ENCODE measurements around the gene IST1.

The IST1 gene

GRCh38 chr16:71919035-71919434 lies 23.7 kb downstream of the IST1 start:
- DNase-seq (ENCODE audit: low read depth) = no peak

DNA sequence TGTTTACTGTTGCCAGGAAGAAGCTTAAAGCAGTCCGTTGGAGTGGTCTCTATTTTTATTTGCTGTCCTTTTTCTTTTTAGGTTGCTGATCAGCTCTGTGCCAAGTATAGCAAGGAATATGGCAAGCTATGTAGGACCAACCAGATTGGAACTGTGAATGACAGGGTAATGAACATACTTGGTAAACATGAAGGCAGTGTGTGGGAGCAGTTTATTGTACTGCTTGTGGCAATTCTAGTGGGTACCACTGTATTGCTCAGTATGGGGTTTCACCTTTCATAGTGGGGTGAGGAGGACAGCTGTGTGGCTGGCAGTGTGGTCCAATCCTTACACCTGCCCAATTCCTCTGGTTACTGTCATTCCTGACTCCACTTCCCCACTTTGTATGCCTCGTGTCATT lies 25.3 kb downstream of the IST1 start:
- no peak for DNase-seq (ENCODE audit: low read depth)

GRCh38 chr16:71923941-71924690 lies 28.8 kb downstream of the IST1 start:
- DNase-seq (ENCODE audit: low read depth) = no peak

- no peak for DNase-seq (ENCODE audit: low read depth)
These were observed 29.4 kb downstream of the IST1 start for GRCh38 chr16:71924710-71925109.

DNA sequence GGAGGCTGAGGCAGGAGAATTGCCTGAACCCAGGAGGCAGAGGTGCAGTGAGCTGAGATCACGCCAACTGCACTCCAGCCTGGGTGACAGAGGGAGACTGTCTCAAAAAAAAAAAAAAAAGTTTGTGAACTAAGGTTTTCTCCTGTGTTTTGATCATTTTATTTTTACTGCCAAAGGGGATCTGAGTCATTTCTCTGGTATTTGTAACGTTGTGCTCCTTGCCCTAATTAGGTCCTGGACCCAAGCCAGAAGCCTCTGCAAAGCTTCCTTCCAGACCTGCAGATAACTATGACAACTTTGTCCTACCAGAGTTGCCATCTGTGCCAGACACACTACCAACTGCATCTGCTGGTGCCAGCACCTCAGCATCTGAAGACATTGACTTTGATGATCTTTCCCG lies 32.1 kb downstream of the IST1 start:
- no peak for DNase-seq (ENCODE audit: low read depth)

DNA sequence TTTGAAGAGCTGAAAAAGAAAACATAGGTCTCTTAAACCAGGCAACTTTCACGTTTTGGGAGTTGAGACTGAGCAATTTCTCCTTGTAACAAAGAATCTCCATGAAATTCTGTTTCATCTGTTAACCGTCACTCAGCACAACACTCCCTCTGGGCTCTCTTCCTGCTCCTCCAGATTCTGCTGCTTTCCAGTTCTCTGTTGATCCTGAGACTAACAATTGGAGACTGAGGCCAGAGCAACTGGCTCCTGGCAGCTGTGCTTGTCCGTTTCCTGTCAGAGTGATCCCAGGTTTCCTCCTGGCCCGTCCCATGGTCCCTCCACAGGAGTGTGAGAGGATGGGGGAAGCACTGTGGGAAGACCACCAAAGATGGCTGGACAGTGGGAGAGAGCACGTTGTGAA lies 32.5 kb downstream of the IST1 start:
- no peak for DNase-seq (ENCODE audit: low read depth)

DNA sequence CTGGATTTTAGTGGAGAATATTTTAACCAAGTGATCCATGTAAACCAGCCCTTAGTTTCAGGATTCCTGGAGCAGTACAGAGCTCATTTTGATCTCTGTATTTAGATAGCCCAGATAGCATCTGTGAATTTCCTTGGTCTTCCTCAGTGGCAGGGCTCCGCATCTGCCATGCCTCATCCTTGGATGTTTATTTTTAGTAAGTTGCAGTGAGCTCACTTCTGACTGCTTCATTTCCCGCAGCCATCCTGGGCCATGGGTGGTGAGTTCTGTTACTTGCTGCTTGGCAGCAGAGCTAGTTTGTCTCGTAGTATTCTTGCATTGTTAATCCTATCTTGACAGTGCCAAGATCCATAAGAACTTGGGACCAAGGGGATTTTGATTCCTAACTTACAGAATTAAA lies 33.7 kb downstream of the IST1 start:
- DNase-seq (ENCODE audit: low read depth) = no peak

GRCh38 chr16:71930013-71930563 lies 34.8 kb downstream of the IST1 start:
- DNase-seq (ENCODE audit: low read depth) = no peak

- DNase-seq (ENCODE audit: low read depth) = no peak
These were observed 35.7 kb downstream of the IST1 start for GRCh38 chr16:71931001-71931400.

DNA sequence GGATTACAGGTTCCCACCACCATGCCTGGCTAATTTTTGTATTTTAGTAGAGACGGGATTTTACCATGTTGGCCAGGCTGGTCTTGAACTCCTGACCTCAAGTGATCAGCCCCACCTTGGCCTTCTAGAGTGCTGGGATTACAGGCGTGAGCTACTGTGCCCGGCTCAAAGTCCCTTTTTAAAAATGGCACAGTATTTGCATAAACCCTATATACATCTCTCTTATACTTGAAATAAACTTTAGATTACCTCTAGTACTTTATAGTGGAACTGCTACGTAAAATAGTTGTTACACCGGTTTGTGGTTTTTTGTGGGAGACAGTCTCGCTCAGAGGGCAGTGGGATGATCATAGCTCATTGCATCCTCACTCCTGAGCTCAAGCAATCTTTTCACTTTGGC lies 36.3 kb downstream of the IST1 start:
- DNase-seq (ENCODE audit: low read depth) = no peak

- no peak for DNase-seq (ENCODE audit: low read depth)
These were observed 37.7 kb downstream of the IST1 start for GRCh38 chr16:71933017-71933416.

DNA sequence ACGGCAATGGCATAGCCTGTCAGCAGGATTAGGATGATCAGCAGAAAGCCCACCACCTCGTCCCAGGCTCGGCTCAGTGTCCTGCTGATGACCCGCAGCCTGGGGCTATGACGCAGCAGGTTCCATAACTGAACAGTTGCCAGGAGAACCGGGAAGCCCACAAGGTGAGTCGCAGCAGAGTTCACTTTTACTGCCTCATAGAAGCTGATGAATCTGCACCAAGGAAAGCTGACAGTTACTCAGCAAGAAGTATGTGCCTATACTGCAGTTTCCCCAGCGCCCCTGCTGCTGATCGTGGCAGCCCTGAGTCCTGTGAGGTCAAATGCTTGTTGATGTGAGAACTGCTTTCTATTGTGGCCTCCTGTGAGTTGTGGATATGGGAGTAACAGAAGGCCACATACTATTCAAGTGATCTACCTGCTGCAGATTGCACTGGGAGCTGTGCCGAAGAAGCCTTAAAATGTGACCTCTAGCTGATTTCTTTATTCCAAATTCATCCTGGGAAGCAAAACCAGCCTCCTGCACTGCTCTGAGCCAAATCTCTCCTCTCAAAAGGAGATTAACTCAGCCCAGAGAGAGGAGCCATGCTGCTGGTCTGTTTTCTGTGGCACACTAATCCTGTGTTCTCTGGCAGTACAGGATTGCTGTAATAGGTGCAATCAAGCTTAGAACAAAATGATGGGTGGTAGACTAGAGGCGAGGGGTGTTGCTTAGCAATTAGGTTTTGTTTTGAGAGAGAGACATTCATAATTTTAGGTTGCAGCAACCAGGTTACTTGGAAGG lies 38.8 kb downstream of the IST1 start:
- DNase-seq (ENCODE audit: low read depth) = no peak

GRCh38 chr16:71937868-71938510 lies 42.7 kb downstream of the IST1 start:
- DNase-seq (ENCODE audit: low read depth) = no peak

GRCh38 chr16:71943887-71944286 lies 48.6 kb downstream of the IST1 start:
- DNase-seq (ENCODE audit: low read depth) = no peak

DNA sequence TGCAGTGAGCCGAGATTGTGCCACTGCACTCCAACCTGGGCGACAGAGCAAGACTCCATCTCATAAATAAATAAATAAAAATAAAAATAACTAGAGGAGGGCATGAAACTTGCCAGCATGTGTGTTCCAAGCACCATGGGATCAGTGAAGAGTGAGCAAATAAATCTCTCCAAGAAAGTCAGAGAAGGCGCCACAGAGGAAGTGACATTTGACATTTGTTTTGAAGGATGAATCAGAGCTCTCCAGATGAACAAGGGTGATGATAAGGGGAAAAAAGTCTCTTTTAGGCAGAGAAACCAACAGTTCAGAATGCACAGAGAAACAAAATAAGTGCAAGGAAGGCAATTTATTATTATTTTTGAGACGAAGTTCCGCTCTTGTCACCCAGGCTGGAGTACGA lies 50.3 kb downstream of the IST1 start:
- no peak for DNase-seq (ENCODE audit: low read depth)

DNA sequence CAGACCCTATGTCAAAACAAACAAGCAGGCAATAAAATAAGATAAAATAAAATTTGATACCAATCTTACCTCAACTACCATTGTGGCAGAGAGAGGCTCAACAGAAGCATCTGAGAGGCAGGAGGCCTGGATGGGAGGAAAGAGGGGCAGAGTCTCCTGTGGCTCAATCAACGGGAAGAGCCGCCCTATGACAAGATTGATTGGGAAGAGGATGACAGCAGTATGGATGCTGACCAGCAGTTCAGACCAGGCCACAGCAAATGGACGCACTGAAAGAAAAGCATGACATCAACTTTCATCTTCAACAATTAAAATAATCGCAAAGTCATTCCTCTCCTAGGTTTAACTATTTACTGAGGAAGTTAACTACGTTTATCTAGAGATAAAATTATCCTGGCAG lies 57.5 kb downstream of the IST1 start:
- DNase-seq (ENCODE audit: low read depth) = no peak

DNA sequence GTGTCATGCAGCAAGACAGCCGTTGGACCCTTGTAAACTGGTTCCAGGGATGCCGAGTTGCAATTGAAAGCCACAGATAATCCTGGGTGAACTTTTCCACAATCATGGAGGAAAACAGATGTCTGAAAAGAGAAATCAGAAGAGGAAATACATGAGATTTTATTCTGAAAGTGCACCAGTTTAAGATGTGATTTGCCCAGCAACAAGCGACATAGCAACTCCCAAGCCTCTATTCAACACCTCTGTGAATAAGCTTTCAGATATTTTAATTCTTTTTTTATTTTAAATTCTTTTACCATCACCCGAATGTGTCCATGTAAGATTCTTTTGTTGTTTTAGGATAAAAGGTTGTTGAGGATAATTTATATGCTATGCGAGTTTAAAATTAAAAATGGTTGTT lies 58.8 kb downstream of the IST1 start:
- DNase-seq (ENCODE audit: low read depth) = no peak

DNA sequence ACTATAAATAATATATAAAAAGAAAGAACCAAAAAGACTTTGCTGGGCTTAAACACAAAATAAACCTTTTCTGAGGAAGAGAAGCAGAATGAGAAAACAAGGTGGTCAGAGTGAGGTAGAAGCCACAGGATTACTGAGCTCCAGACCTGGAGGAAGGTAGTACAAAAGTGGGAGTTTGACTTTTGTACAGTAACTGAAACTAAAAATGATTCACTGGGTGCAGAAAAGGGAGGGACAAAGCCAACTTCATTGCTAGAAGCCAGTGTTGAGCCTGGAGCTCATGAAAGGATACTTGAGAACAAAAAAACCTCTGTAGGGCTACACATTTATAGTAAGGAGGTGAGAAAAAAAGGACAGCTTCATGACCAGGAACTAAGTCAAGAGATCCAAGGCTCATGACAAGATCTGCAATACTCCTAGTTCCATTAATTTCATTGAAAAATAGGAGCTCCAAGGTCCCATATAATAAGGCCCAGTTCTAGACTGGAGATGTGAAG lies 59.4 kb downstream of the IST1 start:
- DNase-seq (ENCODE audit: low read depth) = no peak

DNA sequence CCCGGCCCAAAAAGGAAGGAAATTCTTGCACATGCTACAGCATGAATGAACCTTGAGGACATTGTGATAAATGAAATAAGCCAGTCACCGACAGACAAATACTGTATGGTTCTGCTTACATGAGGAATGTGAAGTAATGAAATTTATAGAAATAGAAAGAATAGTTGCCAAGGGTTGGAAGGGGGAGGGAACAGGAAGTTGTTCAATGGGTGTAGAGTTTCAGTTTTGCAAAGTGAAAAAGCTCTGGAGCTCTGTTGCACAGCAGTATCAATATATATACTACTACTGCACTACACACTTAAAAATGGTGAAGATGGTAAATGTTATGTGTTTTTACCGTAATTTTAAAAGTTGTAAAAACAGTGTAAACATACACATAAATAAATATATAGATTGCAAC lies 61.2 kb downstream of the IST1 start:
- DNase-seq (ENCODE audit: low read depth) = no peak

- peak; percentile 62 for DNase-seq (ENCODE audit: low read depth)
These were observed 66.0 kb downstream of the IST1 start for GRCh38 chr16:71961066-71962039.

- DNase-seq (ENCODE audit: low read depth) = no peak
These were observed 68.0 kb downstream of the IST1 start for GRCh38 chr16:71963125-71963875.

Data from activated T-helper 1 cell treated with Interleukin-2 at 50 U/mL for 16 hours (primary cell).